Left lung (tissue), 10 donors: ENCODE measurements around the gene PTX4. TPM values are rescaled to one million over a fixed set of nuclear protein-coding genes. Genes with fewer than 3 reads are reported as not detected.

Experiments used
- ATAC-seq: fragments of 200-7000 bp; cut with Tn5 transposase; one replicate; pipeline ENCODE4 v1.9.1; 2020; ENCODE audit warnings: moderate library complexity
- DNase-seq, 4 donors: peaks; one replicate each; pipeline ENCODE4 v3.0.0-alpha.2; 2013 to 2020
- H3K27ac ChIP-seq, 2 donors: fragments of 200-600 bp; sonication (generic) in 1 of 2; one replicate each; pipeline versions ENCODE4 v1.5.0 to v1.8.0; 2020 to 2021
- H3K27me3 ChIP-seq, 2 donors: fragments of 200-600 bp; sonication (generic) in 1 of 2; one replicate each; pipeline versions ENCODE4 v1.5.0 to v1.8.0; 2020 to 2021
- H3K36me3 ChIP-seq, 2 donors: fragments of 200-600 bp; sonication (generic) in 1 of 2; one replicate each; pipeline versions ENCODE4 v1.5.0 to v1.8.0; 2020 to 2021
- H3K4me1 ChIP-seq, 2 donors: fragments of 200-600 bp; one replicate each; pipeline ENCODE4 v1.8.0; 2021
- H3K4me3 ChIP-seq, 2 donors: fragments of 200-600 bp; sonication (generic) in 1 of 2; one replicate each; pipeline versions ENCODE4 v1.5.0 to v1.8.0; 2020 to 2021; ENCODE audit warnings: mild to moderate bottlenecking in 1 of 2
- H3K9me3 ChIP-seq, 2 donors: fragments of 200-600 bp; sonication (generic) in 1 of 2; one replicate each; pipeline versions ENCODE4 v1.5.0 to v1.8.0; 2020 to 2021
- CTCF ChIP-seq, 2 donors: fragments of 200-600 bp; sonication (generic) in 1 of 2; IDR thresholded peaks; one replicate each; pipeline versions ENCODE4 v1.5.0 to v1.8.0; 2021; ENCODE audit warnings: antibody characterized with exemption in 2 of 2
- intact Hi-C, 2 donors: fragments of 100-400 bp; cut with DNase I; formaldehyde crosslinking; loops; one replicate each; pipeline versions ENCODE4 v1.11.2 to v1.14.2; 2022
- polyA plus RNA-seq, 6 donors: library from polyadenylated mRNA; unstranded; fragments of 120-200 nt; gene quantifications; one replicate each; pipeline ENCODE4 v1.2.1, GENCODE V29; 2013; ENCODE audit not compliant: insufficient read length in 6 of 6
- total RNA-seq, 2 donors: library from RNA; stranded (reverse); fragmentation: NEBNext Ultra II Directional; extraction: Animal tissue kit (Norgen Biotek cat#: 25700); gene quantifications; one replicate each; pipeline ENCODE4 v1.2.1, GENCODE V29; 2021
- donor health status: DM: no; HTN: yes; CAD: no.
- donor health status: DM: no; HTN: no; CAD: no.

PTX4 gene
- total and polyA plus RNA-seq, 8 donors: 0.15 to 0.20 (median 0.20) TPM; not detected in 5

- no peak for TF ChIP-seq CTCF (IDR thresholded peaks at IDR 0.05)
- no peak overlapping the region for H3K4me3 ChIP-seq
- H3K27me3 ChIP-seq: no peaks in the 10 kb centered on the region
- peaks cover 0 to 48% of the 10 kb centered on the region in 2 donors for H3K36me3 ChIP-seq
- H3K4me1 ChIP-seq: peaks cover 4 to 23% of the 10 kb centered on the region in 2 donors
- ATAC-seq (no peak), DNase-seq (no peak)
- H3K27ac ChIP-seq: no peak overlapping the region
- intact Hi-C loops: no loop called here
- H3K9me3 ChIP-seq: no peaks in the 10 kb centered on the region
These were observed 23.2 kb downstream of the PTX4 start for GRCh38 chr16:1465567-1465915.

DNA sequence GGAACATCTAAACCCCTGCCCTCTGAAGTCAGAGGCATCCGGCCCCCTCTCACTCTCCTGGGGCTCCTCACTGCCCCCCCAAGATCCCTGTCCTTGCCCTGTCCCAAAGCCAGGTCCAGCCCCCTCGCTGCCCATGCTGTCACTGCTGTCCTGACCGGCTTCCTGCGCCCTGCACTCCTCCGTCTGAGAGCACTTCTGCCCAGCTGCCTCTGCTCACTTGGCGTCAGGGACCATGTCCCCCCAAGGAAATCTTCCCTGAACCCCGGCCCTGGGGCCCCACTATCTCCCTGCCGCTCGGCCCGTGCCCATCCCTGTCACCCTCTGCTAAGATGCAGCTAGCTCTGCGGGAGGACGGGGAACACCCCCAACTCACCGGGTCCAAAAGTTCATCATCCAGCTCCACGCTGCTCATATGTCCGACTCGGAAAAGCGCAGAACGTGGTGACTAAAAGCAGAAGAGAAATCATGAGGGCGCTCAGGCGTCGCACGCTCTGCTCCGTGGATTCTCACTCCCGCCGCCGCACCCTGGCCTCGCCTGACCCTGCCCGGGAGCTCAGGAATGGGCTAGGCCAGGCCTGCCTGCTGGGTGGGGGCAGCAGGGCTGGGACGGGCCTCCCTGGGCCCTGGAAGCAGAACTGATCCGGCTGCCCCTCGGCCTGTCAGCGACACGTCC lies 23.7 kb downstream of the PTX4 start:
- peak in 1 of 4 donors; percentile 67 for DNase-seq
- H3K27me3 ChIP-seq: no peaks in the 10 kb centered on the region
- no peak for ATAC-seq
- H3K27ac ChIP-seq: no peak overlapping the region
- H3K4me1 ChIP-seq: peaks cover 0 to 18% of the 10 kb centered on the region in 2 donors
- H3K9me3 ChIP-seq: no peaks in the 10 kb centered on the region
- H3K4me3 ChIP-seq: no peak overlapping the region
- peaks cover 0 to 53% of the 10 kb centered on the region in 2 donors for H3K36me3 ChIP-seq
- intact Hi-C loops: no loop called here
- no peak for TF ChIP-seq CTCF (IDR thresholded peaks at IDR 0.05)

DNA sequence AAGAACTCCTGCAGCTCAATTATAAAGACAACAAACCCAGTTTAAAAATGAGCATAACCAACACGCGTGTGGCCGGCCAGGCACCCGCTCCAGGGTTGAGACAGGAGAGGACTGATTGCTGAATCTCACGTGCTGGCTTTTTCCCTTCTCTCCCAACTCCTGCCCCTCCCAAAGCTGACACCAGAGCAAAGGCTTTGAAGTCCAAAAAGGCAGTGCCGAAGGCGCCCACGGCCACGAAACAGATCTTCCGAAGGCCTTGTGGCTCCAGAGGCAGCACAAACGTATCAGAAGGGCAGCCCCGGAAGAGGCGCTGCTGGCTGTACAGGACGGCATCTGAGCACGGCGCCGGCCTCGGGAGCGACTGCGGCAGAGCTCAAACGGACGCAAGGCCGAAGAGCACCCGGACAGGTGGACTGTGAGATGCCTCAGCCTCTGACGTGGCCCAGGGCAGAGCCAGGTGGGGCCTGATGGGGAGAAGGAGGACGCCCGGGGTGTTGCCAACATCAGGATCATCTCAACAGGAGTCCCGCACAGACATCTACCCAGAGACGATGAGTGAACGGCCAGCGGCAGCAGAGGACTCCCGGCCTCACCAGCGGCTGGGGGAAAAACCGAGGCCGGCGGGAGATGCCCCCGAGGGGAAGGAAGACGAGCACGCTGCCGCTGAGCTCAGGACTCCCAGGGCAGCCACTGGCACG lies 24.4 kb downstream of the PTX4 start:
- intact Hi-C loops: no loop called here
- TF ChIP-seq CTCF (IDR thresholded peaks at IDR 0.05): no peak
- Histone ChIP-seq H3K27ac (no peak overlapping the region), H3K36me3 (peaks cover 0 to 56% of the 10 kb centered on the region in 2 donors), H3K27me3 (no peaks in the 10 kb centered on the region), H3K4me1 (peaks cover 0 to 11% of the 10 kb centered on the region in 2 donors), H3K4me3 (no peak overlapping the region), H3K9me3 (no peaks in the 10 kb centered on the region)
- peak in 1 of 4 donors; percentile 69 for DNase-seq
- ATAC-seq: no peak

DNA sequence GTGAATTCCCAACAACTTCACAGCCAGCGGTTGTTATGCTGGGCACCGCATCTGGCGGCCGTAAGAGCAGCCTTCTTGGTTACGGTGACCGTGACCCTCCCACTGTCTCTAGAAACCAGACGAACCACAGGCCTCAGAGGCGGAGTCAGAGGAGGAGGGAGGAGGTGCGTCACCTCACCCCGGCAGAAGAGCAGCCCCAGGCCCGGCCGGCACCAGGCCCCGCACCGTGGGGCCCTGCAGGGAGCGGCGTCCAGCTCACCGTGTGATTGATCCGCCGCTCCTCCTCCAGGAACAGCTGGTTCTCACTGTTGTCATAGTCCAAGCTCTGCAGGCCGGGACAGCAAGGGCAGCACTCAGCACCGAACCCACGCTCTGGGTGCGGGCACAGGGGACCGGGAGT lies 27.6 kb downstream of the PTX4 start:
- no peak for TF ChIP-seq CTCF (IDR thresholded peaks at IDR 0.05)
- Histone ChIP-seq H3K4me1 (no peaks in the 10 kb centered on the region), H3K9me3 (no peaks in the 10 kb centered on the region), H3K36me3 (peaks cover 0 to 86% of the 10 kb centered on the region in 2 donors), H3K4me3 (no peak overlapping the region), H3K27me3 (no peaks in the 10 kb centered on the region), H3K27ac (no peak overlapping the region)
- ATAC-seq: no peak
- intact Hi-C loops: no loop called here
- DNase-seq: no peak

DNA sequence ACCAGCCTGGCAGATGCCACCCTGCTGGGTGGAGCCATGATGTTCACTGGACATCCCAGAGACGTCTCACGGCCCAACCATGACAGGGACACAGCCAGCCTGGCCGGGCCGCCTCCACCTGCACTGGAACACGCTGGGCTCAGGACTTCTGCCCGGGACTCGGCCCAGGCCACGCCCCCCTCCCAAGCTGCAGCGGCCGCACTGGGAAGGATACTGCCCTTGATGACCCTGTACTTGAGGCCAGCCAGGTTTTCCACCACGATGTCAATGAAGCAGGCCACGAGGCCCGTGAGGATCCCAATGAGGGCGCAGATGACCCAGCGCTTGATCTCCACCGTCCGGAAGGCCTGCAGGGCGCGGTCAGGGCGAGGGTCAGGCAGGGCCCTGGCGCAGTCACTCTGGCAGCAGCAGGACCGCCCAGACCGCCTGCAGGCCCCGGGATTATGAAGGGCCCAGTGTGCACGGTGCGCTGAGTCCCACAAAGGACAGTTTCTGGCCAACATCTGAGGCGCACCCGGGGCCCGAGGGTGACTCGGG lies 28.1 kb downstream of the PTX4 start:
- ATAC-seq (no peak), DNase-seq (peak in 1 of 4 donors; percentile 70)
- Histone ChIP-seq H3K27me3 (no peaks in the 10 kb centered on the region), H3K9me3 (no peaks in the 10 kb centered on the region), H3K4me1 (no peaks in the 10 kb centered on the region), H3K4me3 (no peak overlapping the region), H3K36me3 (peaks cover 0 to 90% of the 10 kb centered on the region in 2 donors), H3K27ac (no peak overlapping the region)
- TF ChIP-seq CTCF (IDR thresholded peaks at IDR 0.05): no peak
- intact Hi-C loops: no loop called here
